ENCODE measurements around the gene TGFBR3L.

DNA sequence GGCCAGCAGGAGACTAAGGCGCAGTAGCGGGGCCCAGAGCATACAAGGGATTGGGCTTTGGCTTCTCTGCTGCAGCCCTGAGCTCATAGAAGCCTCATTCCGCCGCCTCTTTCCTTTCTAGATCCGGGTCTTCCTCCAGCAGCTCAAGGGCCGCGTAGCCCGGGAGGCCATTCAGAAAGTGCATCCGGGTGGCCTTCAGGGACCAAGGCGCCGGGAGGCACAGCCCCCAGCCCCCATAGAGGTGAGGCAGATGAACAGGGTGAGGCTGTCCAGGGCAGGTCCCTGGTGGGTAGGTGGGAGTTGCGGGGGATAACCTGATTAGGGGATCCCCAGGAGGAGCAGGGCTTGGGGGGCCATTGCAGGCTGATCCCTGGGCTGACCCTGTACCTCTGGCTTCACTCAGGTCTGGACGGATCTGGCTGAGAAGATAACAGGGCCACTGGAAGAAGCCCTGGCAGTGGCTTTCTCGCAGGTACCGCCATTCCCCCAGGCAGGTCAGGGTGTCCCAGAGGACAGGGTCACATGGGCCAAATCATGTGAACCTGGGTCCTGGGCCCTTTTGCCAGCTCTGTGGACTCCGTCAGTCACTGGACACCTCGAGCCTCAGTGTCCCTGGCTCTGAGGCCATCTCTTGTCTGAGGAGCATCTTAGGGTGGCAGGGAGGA lies 6.8 kb downstream of the TGFBR3L start:
- TF ChIP-seq, protein P1, sequence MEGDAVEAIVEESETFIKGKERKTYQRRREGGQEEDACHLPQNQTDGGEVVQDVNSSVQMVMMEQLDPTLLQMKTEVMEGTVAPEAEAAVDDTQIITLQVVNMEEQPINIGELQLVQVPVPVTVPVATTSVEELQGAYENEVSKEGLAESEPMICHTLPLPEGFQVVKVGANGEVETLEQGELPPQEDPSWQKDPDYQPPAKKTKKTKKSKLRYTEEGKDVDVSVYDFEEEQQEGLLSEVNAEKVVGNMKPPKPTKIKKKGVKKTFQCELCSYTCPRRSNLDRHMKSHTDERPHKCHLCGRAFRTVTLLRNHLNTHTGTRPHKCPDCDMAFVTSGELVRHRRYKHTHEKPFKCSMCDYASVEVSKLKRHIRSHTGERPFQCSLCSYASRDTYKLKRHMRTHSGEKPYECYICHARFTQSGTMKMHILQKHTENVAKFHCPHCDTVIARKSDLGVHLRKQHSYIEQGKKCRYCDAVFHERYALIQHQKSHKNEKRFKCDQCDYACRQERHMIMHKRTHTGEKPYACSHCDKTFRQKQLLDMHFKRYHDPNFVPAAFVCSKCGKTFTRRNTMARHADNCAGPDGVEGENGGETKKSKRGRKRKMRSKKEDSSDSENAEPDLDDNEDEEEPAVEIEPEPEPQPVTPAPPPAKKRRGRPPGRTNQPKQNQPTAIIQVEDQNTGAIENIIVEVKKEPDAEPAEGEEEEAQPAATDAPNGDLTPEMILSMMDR (IDR thresholded peaks at IDR 0.05): no peak
- no peak for TF ChIP-seq POLR2A (IDR thresholded peaks at IDR 0.05)
